ENCODE measurements around the gene MDK. TPM values are rescaled to one million over a fixed set of nuclear protein-coding genes. Genes with fewer than 3 reads are reported as not detected.

MDK gene
- total and polyA plus RNA-seq, 2 experiments from 2014 or later: 388 to 477 TPM

GRCh38 chr11:46414879-46415278, 33.4 kb downstream of the MDK start:
- no peak overlapping the region for H3K4me3 Mint-ChIP-seq
- Histone ChIP-seq H2AFZ (no peak overlapping the region), H3F3A (replicated peaks; ENCODE audit: low read depth) (no peaks in the 10 kb centered on the region), H3K4me3 (no peak overlapping the region), H3K79me2 (replicated peaks; ENCODE audit: insufficient read depth) (no peaks in the 10 kb centered on the region), H4K20me1 (replicated peaks; ENCODE audit: insufficient read depth) (no peaks in the 10 kb centered on the region), H3K27me3 (ENCODE audit: insufficient read depth) (no peaks in the 10 kb centered on the region), H3K36me3 (ENCODE audit: insufficient read depth) (no peaks in the 10 kb centered on the region), H3K27ac (ENCODE audit: low read depth) (no peak overlapping the region), H3K4me2 (no peak overlapping the region), H3K4me1 (ENCODE audit: insufficient read depth) (peaks cover 4% of the 10 kb centered on the region; the same call in 1 of the 2 replicates), H3K9me2 (ENCODE audit: insufficient read depth) (no peaks in the 10 kb centered on the region)
- H3K36me3 Mint-ChIP-seq (ENCODE audit: low read depth): peaks cover 23% of the 10 kb centered on the region
- no peak overlapping the region for H3K27ac Mint-ChIP-seq
- DNase-seq (ENCODE audit: low spot score) (no peak), ATAC-seq (no peak)
- H3K4me1 Mint-ChIP-seq: peaks cover 23% of the 10 kb centered on the region; the same call in 2 of the 3 replicates
- TF ChIP-seq POLR2AphosphoS5 (IDR thresholded peaks at IDR 0.05; ENCODE audit: low read depth) (no peak), CTCF (conservative IDR thresholded peaks at IDR 0.05; ENCODE audit: low read depth in 2 of 2) (no peak), ZNF462 (CRISPR knock-in tag; IDR thresholded peaks at IDR 0.05) (no peak)
- no peaks in the 10 kb centered on the region; the same call in 2 of the 3 replicates for H3K9me3 Mint-ChIP-seq
- H3K27me3 Mint-ChIP-seq (ENCODE audit: insufficient read depth, low read depth, poor library complexity): peaks cover 12% of the 10 kb centered on the region

GRCh38 chr11:46417711-46418110, 36.2 kb downstream of the MDK start:
- no peaks in the 10 kb centered on the region for H3K27me3 ChIP-seq (ENCODE audit: insufficient read depth)
- peak overlapping the region; percentile 80; the same call in 1 of the 2 replicates for H3K27ac ChIP-seq (ENCODE audit: low read depth)
- no peak overlapping the region for H3K4me2 ChIP-seq
- Mint-ChIP-seq H3K9me3 (no peaks in the 10 kb centered on the region; the same call in 2 of the 3 replicates), H3K4me3 (no peak overlapping the region), H3K27me3 (ENCODE audit: insufficient read depth, low read depth, poor library complexity) (peaks cover 10% of the 10 kb centered on the region), H3K4me1 (peaks cover 17% of the 10 kb centered on the region; the same call in 2 of the 3 replicates), H3K27ac (peak overlapping the region; percentile 53), H3K36me3 (ENCODE audit: low read depth) (peaks cover 18% of the 10 kb centered on the region)
- H3F3A ChIP-seq (replicated peaks; ENCODE audit: low read depth): no peaks in the 10 kb centered on the region
- peak; percentile 80 for ATAC-seq
- H3K9me2 ChIP-seq (ENCODE audit: insufficient read depth): no peaks in the 10 kb centered on the region
- H4K20me1 ChIP-seq (replicated peaks; ENCODE audit: insufficient read depth): no peaks in the 10 kb centered on the region
- peaks cover 4% of the 10 kb centered on the region; the same call in 1 of the 2 replicates for H3K4me1 ChIP-seq (ENCODE audit: insufficient read depth)
- DNase-seq (ENCODE audit: low spot score): peak; percentile 25
- H2AFZ ChIP-seq: no peak overlapping the region
- H3K4me3 ChIP-seq: no peak overlapping the region
- H3K79me2 ChIP-seq (replicated peaks; ENCODE audit: insufficient read depth): no peaks in the 10 kb centered on the region
- TF ChIP-seq ZNF331 (CRISPR knock-in tag; IDR thresholded peaks at IDR 0.05; ENCODE audit: low read depth) (no peak), NANOG (IDR thresholded peaks at IDR 0.05; ENCODE audit: borderline replicate concordance) (no peak), ZNF114 (CRISPR knock-in tag; IDR thresholded peaks at IDR 0.05) (no peak), JUNB (IDR thresholded peaks at IDR 0.05; ENCODE audit: unreplicated experiment) (no peak), STAT1 (IDR thresholded peaks at IDR 0.05; ENCODE audit: unreplicated experiment) (no peak), EZH2phosphoT487 (IDR thresholded peaks at IDR 0.05; ENCODE audit: unreplicated experiment) (no peak)
- H3K36me3 ChIP-seq (ENCODE audit: insufficient read depth): peaks cover 3% of the 10 kb centered on the region; the same call in 1 of the 2 replicates

Measured in GM23338 (cell line).